GM12891 (cell line): Measurements from ENCODE around the gene ADCY2.

Experiments used
- DNase-seq: peaks from one replicate; pipeline ENCODE4 v3.0.0; 2011; ENCODE audit warnings: low spot score; ENCODE audit not compliant: insufficient read length
- FAIRE-seq: peaks from 2 replicates; lab custom pipeline; 2011; peaks lifted over from hg19 to GRCh38; lab: Jason Lieb, UNC
- PAX5 ChIP-seq: IDR thresholded peaks from 2 replicates; pipeline ENCODE4 v1.6.1; 2011; ENCODE audit warnings: low read length, moderate library complexity, mild to moderate bottlenecking; ENCODE audit not compliant: insufficient read depth, severe bottlenecking
- POLR2A ChIP-seq: IDR thresholded peaks from 2 replicates; pipeline ENCODE4 v1.6.1; 2011; ENCODE audit warnings: low read depth, low read length, control low read depth
- POLR2AphosphoS5 ChIP-seq: IDR thresholded peaks from 2 replicates; pipeline ENCODE4 v1.6.1; 2011; ENCODE audit warnings: low read depth, low read length, control low read depth
- POU2F2 ChIP-seq: IDR thresholded peaks from 2 replicates; pipeline ENCODE4 v1.6.1; 2011; ENCODE audit warnings: low read depth, mild to moderate bottlenecking, control low read depth, low read length, moderate library complexity
- SPI1 ChIP-seq: IDR thresholded peaks from 2 replicates; pipeline ENCODE4 v1.6.1; 2011; ENCODE audit warnings: low read depth, low read length, control low read depth
- TAF1 ChIP-seq: IDR thresholded peaks from 2 replicates; pipeline ENCODE4 v1.6.1; 2011; ENCODE audit warnings: low read depth, low read length, control low read depth

The ADCY2 gene

GRCh38 chr5:7770436-7770835 lies 374.5 kb downstream of the ADCY2 start:
- no peak for TF ChIP-seq POU2F2
- no peak for TF ChIP-seq POLR2AphosphoS5
- TF ChIP-seq POLR2A, result no peak
- TF ChIP-seq TAF1, result no peak
- TF ChIP-seq SPI1, result no peak
- TF ChIP-seq PAX5, result no peak
- no peak for FAIRE-seq
- no peak for DNase-seq

GRCh38 chr5:7772141-7772540 lies 376.2 kb downstream of the ADCY2 start:
- no peak for FAIRE-seq
- DNase-seq, result no peak
- TF ChIP-seq PAX5, result no peak
- no peak for TF ChIP-seq TAF1
- TF ChIP-seq SPI1, result no peak
- no peak for TF ChIP-seq POU2F2
- no peak for TF ChIP-seq POLR2A
- no peak for TF ChIP-seq POLR2AphosphoS5

GRCh38 chr5:7773178-7773577 lies 377.2 kb downstream of the ADCY2 start:
- no peak for DNase-seq
- FAIRE-seq, result no peak
- no peak for TF ChIP-seq POLR2AphosphoS5
- TF ChIP-seq PAX5, result no peak
- no peak for TF ChIP-seq POU2F2
- TF ChIP-seq TAF1, result no peak
- TF ChIP-seq POLR2A, result no peak
- no peak for TF ChIP-seq SPI1

DNA sequence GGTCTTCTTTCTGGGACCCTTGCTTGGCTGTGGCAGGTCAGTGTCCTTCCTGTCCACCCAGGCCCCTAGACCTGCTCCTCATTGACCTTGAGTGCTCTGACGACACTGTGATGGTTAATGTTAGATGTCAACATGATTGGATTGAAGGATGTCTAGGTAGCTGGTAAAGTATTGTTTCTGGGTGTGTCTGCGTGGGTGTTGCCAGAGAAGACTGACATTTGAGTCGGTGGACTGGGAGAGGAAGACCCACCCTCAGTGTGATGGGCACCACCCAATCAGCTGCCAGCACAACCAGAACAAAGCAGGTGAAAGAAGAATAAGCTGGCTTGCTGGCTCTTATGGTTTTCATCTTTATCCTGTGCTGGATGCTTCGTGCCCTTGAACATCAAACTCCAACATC lies 380.5 kb downstream of the ADCY2 start:
- FAIRE-seq, result no peak
- TF ChIP-seq POLR2A, result no peak
- TF ChIP-seq TAF1, result no peak
- no peak for DNase-seq

GRCh38 chr5:7779019-7780005 lies 383.4 kb downstream of the ADCY2 start:
- FAIRE-seq, result no peak
- TF ChIP-seq SPI1, result no peak
- TF ChIP-seq POU2F2, result no peak
- no peak for TF ChIP-seq POLR2AphosphoS5
- TF ChIP-seq POLR2A, result no peak
- no peak for TF ChIP-seq TAF1
- no peak for TF ChIP-seq PAX5
- DNase-seq, result no peak

DNA sequence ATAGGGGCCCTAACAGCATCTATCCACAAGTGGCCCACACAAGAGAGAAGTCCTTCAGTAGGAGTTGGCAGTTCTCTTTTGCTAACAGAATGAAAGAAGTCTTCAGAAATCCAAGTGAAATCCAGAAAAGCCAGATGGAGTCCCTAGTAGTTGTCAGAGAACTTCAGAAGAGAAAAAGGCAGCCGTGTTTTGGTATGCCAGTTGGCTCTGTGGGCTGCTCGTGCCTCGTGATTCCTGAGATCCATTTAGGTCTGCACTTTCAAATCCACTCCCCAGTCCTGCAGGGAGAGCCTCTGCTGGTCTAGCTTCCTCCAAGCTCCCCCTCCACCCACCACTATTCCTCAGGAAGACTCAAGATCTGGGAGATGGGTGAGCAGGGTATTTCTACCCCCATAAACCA lies 386.0 kb downstream of the ADCY2 start:
- DNase-seq (no peak), FAIRE-seq (no peak)
- TF ChIP-seq POLR2A (no peak), POLR2AphosphoS5 (no peak), TAF1 (no peak), PAX5 (no peak), SPI1 (no peak), POU2F2 (no peak)

DNA sequence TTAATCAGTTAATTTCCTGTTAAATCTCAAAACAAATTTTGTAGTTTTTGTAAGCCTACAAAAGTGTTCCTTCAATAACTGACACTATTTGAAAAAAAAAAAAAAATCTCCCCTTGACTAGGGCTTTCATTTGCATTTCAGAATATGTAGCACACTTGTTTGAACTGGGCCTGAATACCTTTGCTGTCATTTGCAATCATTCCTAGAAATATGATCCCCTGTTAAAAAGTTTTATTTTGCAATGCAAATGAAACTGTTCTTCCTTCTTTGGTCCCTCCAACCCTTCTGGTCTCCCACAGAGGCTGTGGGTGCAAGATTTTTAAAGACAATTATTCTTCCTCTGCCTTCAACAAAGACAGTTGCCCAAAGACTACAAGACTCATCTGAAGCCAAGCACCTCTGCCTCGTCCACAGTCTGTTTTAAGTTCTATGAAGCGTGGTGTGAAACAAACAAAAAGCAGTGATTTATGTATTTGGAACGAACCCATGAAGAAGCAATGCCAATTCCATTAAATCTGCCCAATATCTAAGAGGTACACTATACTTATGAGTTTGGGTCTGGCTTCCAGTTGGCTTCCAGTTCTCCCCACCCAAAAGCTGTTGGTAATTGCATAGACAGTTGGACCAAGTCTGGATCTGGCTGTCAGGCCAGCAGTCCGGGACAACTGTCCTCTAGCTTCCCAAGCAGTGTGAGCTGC lies 388.9 kb downstream of the ADCY2 start:
- no peak for DNase-seq
- no peak for TF ChIP-seq POLR2A
- no peak for TF ChIP-seq POLR2AphosphoS5
- no peak for TF ChIP-seq PAX5
- TF ChIP-seq POU2F2, result no peak
- no peak for TF ChIP-seq SPI1
- TF ChIP-seq TAF1, result no peak
- FAIRE-seq, result no peak

DNA sequence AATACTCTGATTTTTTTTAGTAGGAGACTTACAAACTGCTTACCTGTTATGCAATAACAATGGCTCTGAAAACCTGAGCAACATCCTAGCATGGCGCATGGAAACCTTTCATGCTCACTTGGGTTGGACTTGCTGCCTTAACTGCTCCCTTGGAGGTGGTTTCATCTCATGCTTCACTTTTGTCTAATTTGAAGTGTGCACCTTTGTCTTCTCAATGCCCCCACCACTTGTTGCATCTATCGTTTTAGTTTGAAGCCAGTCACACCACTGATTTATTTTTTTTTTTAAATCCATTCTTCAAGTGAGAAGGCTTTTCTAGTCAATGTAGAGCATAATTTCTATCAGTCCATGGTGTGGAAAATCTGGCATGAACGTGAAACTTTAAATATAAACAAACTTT lies 391.8 kb downstream of the ADCY2 start:
- DNase-seq (no peak), FAIRE-seq (no peak)
- TF ChIP-seq POLR2AphosphoS5 (no peak), POU2F2 (no peak)

DNA sequence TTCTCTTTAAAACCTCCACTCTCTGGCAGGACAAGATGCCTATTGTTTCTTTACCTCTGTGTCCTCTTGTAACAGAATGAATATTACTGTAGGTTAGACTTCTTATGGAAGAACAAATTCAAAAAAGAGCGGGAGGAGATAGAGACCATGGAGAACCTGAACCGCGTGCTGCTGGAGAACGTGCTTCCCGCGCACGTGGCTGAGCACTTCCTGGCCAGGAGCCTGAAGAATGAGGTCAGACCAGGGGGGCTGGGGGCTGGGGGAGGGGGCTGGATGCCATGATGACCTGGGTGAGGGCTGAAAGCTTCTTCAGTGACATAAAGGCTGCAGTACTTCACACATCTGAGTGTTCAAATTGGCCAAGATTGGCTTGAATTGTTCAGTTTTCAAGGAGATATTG lies 393.6 kb downstream of the ADCY2 start:
- no peak for TF ChIP-seq POLR2AphosphoS5
- TF ChIP-seq PAX5, result no peak
- TF ChIP-seq POU2F2, result no peak
- TF ChIP-seq TAF1, result no peak
- TF ChIP-seq SPI1, result no peak
- TF ChIP-seq POLR2A, result no peak
- FAIRE-seq, result no peak
- DNase-seq, result no peak

- FAIRE-seq (no peak), DNase-seq (no peak)
- TF ChIP-seq POLR2AphosphoS5, result no peak
- TF ChIP-seq POLR2A, result no peak
- no peak for TF ChIP-seq PAX5
- no peak for TF ChIP-seq TAF1
- no peak for TF ChIP-seq POU2F2
- TF ChIP-seq SPI1, result no peak
Observed at GRCh38 chr5:7793895-7794294, 398.0 kb downstream of the ADCY2 start.
